H1 (cell line): ENCODE data around the gene ADM.

Experiments
- EP300 ChIP-seq, 2 experiments: IDR thresholded peaks; 1 replicate in 1 of 2; 2 replicates in 1 of 2; pipeline ENCODE4 v1.6.1; 2011 to 2012; ENCODE audit warnings: low read depth in 2 of 2, low read length in 2 of 2, mild to moderate bottlenecking in 2 of 2, borderline replicate concordance in 1 of 2, inconsistent platforms in 1 of 2, moderate library complexity in 1 of 2
- EZH2 ChIP-seq: fragments of 200-600 bp; sonication (generic); IDR thresholded peaks from 2 replicates; pipeline ENCODE4 v1.7.1; 2012; ENCODE audit warnings: low read depth, mild to moderate bottlenecking, moderate library complexity, low read length, inconsistent platforms; ENCODE audit not compliant: severe bottlenecking
- JUN ChIP-seq: IDR thresholded peaks from 2 replicates; pipeline ENCODE4 v1.6.1; 2011; ENCODE audit warnings: low read depth, mild to moderate bottlenecking, improper control_type of control experiment, low read length
- NANOG ChIP-seq: IDR thresholded peaks from 2 replicates; pipeline ENCODE4 v1.6.1; 2011; ENCODE audit warnings: low read length, low read depth, mild to moderate bottlenecking, inconsistent platforms; ENCODE audit not compliant: insufficient read depth, poor library complexity, severe bottlenecking
- SP1 ChIP-seq: IDR thresholded peaks from 2 replicates; pipeline ENCODE4 v1.6.1; 2011; ENCODE audit warnings: low read depth, low read length
- ZNF274 ChIP-seq: IDR thresholded peaks from 2 replicates; pipeline ENCODE4 v1.7.0; 2012; ENCODE audit warnings: low read length, borderline replicate concordance; ENCODE audit errors: extremely low read depth
- TF ChIP-seq, protein P1 (sequence below), 3 experiments: IDR thresholded peaks; 1 replicate in 2 of 3; 2 replicates in 1 of 3; pipeline versions ENCODE4 v1.5.1 to v1.6.1; 2011; ENCODE audit warnings: low read length in 3 of 3, mild to moderate bottlenecking in 3 of 3, inconsistent platforms in 2 of 3, low read depth in 1 of 3, moderate library complexity in 1 of 3; ENCODE audit not compliant: insufficient read depth in 1 of 3; ENCODE audit errors: control extremely low read depth in 1 of 3

DNA sequence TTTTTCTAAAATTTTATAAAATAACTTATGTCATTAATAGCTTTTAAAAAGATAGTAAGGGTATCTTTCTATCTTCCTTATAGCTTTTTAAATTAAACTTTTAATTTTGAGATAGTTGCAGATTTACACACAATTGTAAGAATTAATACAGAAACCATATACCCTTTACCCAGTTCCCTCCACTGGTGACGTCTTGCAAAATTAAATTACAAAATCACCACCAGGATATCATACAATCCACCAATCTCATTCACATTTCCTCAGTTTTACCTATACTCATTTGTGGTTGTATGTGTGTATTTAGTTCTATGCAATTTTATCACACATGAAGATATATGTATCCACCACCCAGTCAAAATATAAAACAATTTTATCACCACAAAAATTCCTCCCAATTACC is 20.9 kb upstream of the ADM start:
- TF ChIP-seq EZH2: no peak
- no peak for TF ChIP-seq SP1
- TF ChIP-seq, protein P1, sequence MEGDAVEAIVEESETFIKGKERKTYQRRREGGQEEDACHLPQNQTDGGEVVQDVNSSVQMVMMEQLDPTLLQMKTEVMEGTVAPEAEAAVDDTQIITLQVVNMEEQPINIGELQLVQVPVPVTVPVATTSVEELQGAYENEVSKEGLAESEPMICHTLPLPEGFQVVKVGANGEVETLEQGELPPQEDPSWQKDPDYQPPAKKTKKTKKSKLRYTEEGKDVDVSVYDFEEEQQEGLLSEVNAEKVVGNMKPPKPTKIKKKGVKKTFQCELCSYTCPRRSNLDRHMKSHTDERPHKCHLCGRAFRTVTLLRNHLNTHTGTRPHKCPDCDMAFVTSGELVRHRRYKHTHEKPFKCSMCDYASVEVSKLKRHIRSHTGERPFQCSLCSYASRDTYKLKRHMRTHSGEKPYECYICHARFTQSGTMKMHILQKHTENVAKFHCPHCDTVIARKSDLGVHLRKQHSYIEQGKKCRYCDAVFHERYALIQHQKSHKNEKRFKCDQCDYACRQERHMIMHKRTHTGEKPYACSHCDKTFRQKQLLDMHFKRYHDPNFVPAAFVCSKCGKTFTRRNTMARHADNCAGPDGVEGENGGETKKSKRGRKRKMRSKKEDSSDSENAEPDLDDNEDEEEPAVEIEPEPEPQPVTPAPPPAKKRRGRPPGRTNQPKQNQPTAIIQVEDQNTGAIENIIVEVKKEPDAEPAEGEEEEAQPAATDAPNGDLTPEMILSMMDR (IDR thresholded peaks at IDR 0.05; ENCODE audit: control extremely low read depth in 1 of 3, insufficient read depth in 1 of 3, low read depth in 1 of 3, low read length in 3 of 3): no peak
- TF ChIP-seq EP300 (IDR thresholded peaks at IDR 0.05; ENCODE audit: borderline replicate concordance in 1 of 2, low read depth in 2 of 2, low read length in 2 of 2): no peak
- no peak for TF ChIP-seq ZNF274
- TF ChIP-seq JUN: no peak
- no peak for TF ChIP-seq NANOG
